OCI-LY7 (cell line): ENCODE data around the gene IHH. TPM values are rescaled to one million over a fixed set of nuclear protein-coding genes. Genes with fewer than 3 reads are reported as not detected.

ENCODE experiments used
- BruUV-seq: library from RNA; stranded (reverse); fragments of 400-500 nt; replicated peaks from 2 replicates; lab custom pipeline; 2021; lab: Mats Ljungman, UMichigan
- CTCF ChIA-PET: fragments of 300-600 bp; sonication (Branson Sonifier 250); formaldehyde crosslinking; loops from one replicate; lab custom pipeline; 2022; ENCODE audit warnings: antibody characterized with exemption; ENCODE audit not compliant: unreplicated experiment; lab: Charles Lee
- POLR2A ChIA-PET: fragments of 300-600 bp; sonication (Branson Sonifier 250); formaldehyde crosslinking; loops from one replicate; lab custom pipeline; 2022; ENCODE audit warnings: antibody characterized with exemption; lab: Charles Lee
- DNase-seq: peaks from one replicate; pipeline ENCODE4 v3.0.0-alpha.2; 2015; ENCODE audit warnings: low spot score
- H2AFZ ChIP-seq: fragments of 200-600 bp; sonication (generic), shearing (Covaris generic); 2 replicates; pipeline ENCODE4 v1.6.1; 2014; ENCODE audit warnings: mild to moderate bottlenecking, antibody characterized with exemption, low read length, moderate library complexity
- H3K27ac ChIP-seq: fragments of 200-600 bp; sonication (generic); 2 replicates; pipeline ENCODE4 v1.5.1; 2014; ENCODE audit warnings: mixed run types, low read depth, mild to moderate bottlenecking, moderate library complexity, low read length, inconsistent platforms; ENCODE audit not compliant: poor library complexity, severe bottlenecking
- H3K36me3 ChIP-seq: fragments of 200-600 bp; sonication (generic); 2 replicates; pipeline ENCODE4 v1.6.1; 2014; ENCODE audit warnings: mild to moderate bottlenecking, antibody characterized with exemption, low read length, moderate library complexity, mixed read lengths; ENCODE audit not compliant: insufficient read depth
- H3K4me1 ChIP-seq: fragments of 200-600 bp; sonication (generic); 2 replicates; pipeline ENCODE4 v1.5.1; 2014; ENCODE audit warnings: mild to moderate bottlenecking, low read length; ENCODE audit not compliant: insufficient read depth, poor library complexity, severe bottlenecking
- H3K4me2 ChIP-seq: fragments of 200-600 bp; sonication (generic); 2 replicates; pipeline ENCODE4 v1.6.1; 2014; ENCODE audit warnings: mild to moderate bottlenecking, low read length
- H3K4me3 ChIP-seq: fragments of 200-600 bp; sonication (generic); 2 replicates; pipeline ENCODE4 v1.5.1; 2014; ENCODE audit warnings: mild to moderate bottlenecking, low read depth, low read length; ENCODE audit not compliant: poor library complexity, severe bottlenecking
- H3K79me2 ChIP-seq: fragments of 200-600 bp; sonication (generic); 2 replicates; pipeline ENCODE4 v1.6.1; 2016; ENCODE audit warnings: low read depth, mild to moderate bottlenecking, low read length, moderate library complexity, mixed read lengths; ENCODE audit not compliant: insufficient read depth
- H3K9me2 ChIP-seq: fragments of 200-600 bp; sonication (generic); 2 replicates; pipeline ENCODE4 v1.6.1; 2016; ENCODE audit warnings: mild to moderate bottlenecking, low read length, mixed read lengths; ENCODE audit not compliant: insufficient read depth
- H3K9me3 ChIP-seq: fragments of 200-600 bp; sonication (generic); 2 replicates; pipeline ENCODE4 v1.6.1; 2014; ENCODE audit warnings: mild to moderate bottlenecking, mixed run types, low read length, mixed read lengths
- H4K20me1 ChIP-seq: fragments of 200-600 bp; sonication (generic); 2 replicates; pipeline ENCODE4 v1.6.1; 2014; ENCODE audit warnings: mild to moderate bottlenecking, antibody characterized with exemption, low read length, moderate library complexity, mixed read lengths; ENCODE audit not compliant: insufficient read depth
- EZH2phosphoT487 ChIP-seq: fragments of 200-600 bp; sonication (generic); IDR thresholded peaks from 2 replicates; pipeline ENCODE4 v1.6.1; 2018; ENCODE audit warnings: low read depth, borderline replicate concordance, mild to moderate bottlenecking, mixed run types, antibody characterized with exemption, low read length, moderate library complexity, mixed read lengths
- intact Hi-C: fragments of 100-400 bp; cut with micrococcal nuclease; formaldehyde crosslinking; loops from one replicate; pipeline ENCODE4 v1.10.0; 2022; ENCODE audit not compliant: unreplicated experiment
- total RNA-seq, 2 experiments: library from RNA; depleted of rRNA in 1 of 2; stranded (reverse); fragments of >200 nt in 1 of 2; shearing (Covaris generic) in 1 of 2; gene quantifications; 2 replicates each; pipeline ENCODE4 v1.2.3, GENCODE V29; 2014 to 2022
- TF ChIP-seq, protein P1 (sequence below): fragments of 200-600 bp; sonication (generic); conservative IDR thresholded peaks from 2 replicates; pipeline ENCODE4 v1.5.1; 2014; ENCODE audit warnings: mild to moderate bottlenecking, antibody characterized with exemption, low read length, moderate library complexity, mixed read lengths

IHH gene
- total RNA-seq, 2 experiments from 2014 or later = not detected

DNA sequence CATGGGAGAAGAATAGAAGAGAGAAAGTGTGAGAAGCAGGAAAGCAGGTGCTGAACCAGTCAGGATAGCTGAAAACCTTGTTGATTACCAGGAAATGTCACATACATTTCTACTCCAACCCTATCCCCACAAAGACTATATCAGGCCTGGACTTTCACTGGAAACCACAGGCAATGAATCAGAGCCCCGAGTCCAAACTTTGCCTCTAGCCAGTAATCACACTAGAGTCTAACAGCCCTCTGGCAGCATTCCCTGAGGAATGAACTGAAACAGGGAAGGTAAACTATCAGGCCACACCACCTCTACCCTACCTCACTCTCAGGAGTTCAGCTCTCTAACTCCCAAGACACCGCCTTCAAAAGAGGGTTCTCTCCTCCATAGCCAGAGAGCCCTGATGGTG is 18.7 kb upstream of the IHH start:
- DNase-seq = no peak
- H3K36me3 ChIP-seq = peaks cover 7% of the 10 kb centered on the region; the same call in 1 of the 2 replicates
- no peak overlapping the region for H3K27ac ChIP-seq
- H4K20me1 ChIP-seq = no peaks in the 10 kb centered on the region
- peaks cover 7% of the 10 kb centered on the region for H3K4me1 ChIP-seq
- H3K4me2 ChIP-seq = no peak overlapping the region
- POLR2A ChIA-PET = no interaction called here
- no peaks in the 10 kb centered on the region for H3K9me3 ChIP-seq
- intact Hi-C loops = no loop called here
- no peak overlapping the region for H3K4me3 ChIP-seq
- no peaks in the 10 kb centered on the region for H3K9me2 ChIP-seq
- TF ChIP-seq, protein P1, sequence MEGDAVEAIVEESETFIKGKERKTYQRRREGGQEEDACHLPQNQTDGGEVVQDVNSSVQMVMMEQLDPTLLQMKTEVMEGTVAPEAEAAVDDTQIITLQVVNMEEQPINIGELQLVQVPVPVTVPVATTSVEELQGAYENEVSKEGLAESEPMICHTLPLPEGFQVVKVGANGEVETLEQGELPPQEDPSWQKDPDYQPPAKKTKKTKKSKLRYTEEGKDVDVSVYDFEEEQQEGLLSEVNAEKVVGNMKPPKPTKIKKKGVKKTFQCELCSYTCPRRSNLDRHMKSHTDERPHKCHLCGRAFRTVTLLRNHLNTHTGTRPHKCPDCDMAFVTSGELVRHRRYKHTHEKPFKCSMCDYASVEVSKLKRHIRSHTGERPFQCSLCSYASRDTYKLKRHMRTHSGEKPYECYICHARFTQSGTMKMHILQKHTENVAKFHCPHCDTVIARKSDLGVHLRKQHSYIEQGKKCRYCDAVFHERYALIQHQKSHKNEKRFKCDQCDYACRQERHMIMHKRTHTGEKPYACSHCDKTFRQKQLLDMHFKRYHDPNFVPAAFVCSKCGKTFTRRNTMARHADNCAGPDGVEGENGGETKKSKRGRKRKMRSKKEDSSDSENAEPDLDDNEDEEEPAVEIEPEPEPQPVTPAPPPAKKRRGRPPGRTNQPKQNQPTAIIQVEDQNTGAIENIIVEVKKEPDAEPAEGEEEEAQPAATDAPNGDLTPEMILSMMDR = no peak
- no peak for TF ChIP-seq EZH2phosphoT487
- no peak overlapping the region for H2AFZ ChIP-seq
- H3K79me2 ChIP-seq = no peaks in the 10 kb centered on the region
- BruUV-seq = no TSS peak
- CTCF ChIA-PET = no interaction called here

DNA sequence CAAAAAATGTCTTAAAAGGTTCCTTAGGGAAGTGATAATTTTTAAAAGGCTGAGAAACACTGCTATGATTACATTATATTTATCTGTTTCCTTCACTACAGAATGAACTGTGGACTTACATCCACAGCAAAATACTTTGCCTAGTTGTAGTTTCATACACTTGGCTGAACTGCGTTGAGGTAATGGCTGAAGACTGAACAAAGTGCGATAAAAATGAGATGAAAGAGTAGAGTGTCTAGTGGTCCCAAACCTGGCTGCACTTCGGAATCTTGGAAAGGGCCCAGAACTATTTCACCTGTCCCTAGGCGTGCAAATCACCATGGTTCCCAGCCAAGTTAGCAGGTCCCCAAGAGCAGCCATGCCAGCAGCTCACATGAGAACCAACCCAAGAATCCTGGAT is 18.2 kb upstream of the IHH start:
- Histone ChIP-seq H3K27ac (no peak overlapping the region), H3K36me3 (peaks cover 7% of the 10 kb centered on the region; the same call in 1 of the 2 replicates), H2AFZ (no peak overlapping the region), H3K9me3 (no peaks in the 10 kb centered on the region), H4K20me1 (no peaks in the 10 kb centered on the region), H3K79me2 (no peaks in the 10 kb centered on the region), H3K4me1 (peaks cover 7% of the 10 kb centered on the region), H3K4me2 (no peak overlapping the region), H3K4me3 (no peak overlapping the region), H3K9me2 (no peaks in the 10 kb centered on the region)
- ChIA-PET POLR2A (no interaction called here), CTCF (no interaction called here)
- intact Hi-C loops = no loop called here
- DNase-seq = no peak
- TF ChIP-seq, protein P1 = no peak
- TF ChIP-seq EZH2phosphoT487 = no peak
- no TSS peak for BruUV-seq

DNA sequence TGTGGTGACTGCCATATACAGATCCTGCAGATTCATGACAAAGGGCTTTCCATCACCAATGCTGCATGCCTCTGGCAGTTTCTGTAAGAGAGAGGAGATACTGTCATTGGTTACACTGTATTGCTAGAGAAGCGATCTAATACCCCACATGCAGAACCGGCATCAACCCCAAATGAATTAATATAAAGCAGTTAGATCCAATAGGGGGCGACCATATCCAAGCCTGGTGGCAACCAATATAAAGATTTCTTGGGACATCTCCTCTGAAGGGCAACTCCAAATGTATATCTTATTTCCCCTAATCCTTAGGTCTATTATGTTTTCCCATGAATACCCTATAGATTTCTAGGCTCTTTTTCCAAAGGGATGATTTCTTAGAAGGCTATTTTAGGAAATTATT is 17.4 kb upstream of the IHH start:
- peaks cover 7% of the 10 kb centered on the region; the same call in 1 of the 2 replicates for H3K36me3 ChIP-seq
- no peak for DNase-seq
- H3K27ac ChIP-seq = no peak overlapping the region
- intact Hi-C loops = no loop called here
- TF ChIP-seq, protein P1 = peak; percentile 47
- TF ChIP-seq EZH2phosphoT487 = no peak
- H3K4me2 ChIP-seq = no peak overlapping the region
- H3K4me1 ChIP-seq = peaks cover 7% of the 10 kb centered on the region
- ChIA-PET CTCF (no interaction called here), POLR2A (no interaction called here)
- no peaks in the 10 kb centered on the region for H4K20me1 ChIP-seq
- no peak overlapping the region for H2AFZ ChIP-seq
- H3K4me3 ChIP-seq = no peak overlapping the region
- no peaks in the 10 kb centered on the region for H3K79me2 ChIP-seq
- no TSS peak for BruUV-seq
- H3K9me3 ChIP-seq = no peaks in the 10 kb centered on the region
- no peaks in the 10 kb centered on the region for H3K9me2 ChIP-seq
